Activated T-helper 1 cell treated with Interleukin-2 at 50 U/mL for 16 hours (primary cell): Measurements from ENCODE around the gene ATRNL1.
"Not testable (repeated sequence)": the region's sequence is repeated elsewhere in the genome, so short reads cannot be mapped to it uniquely, and the experiment has no call there.

Experiments used
- DNase-seq: peaks from one replicate; pipeline ENCODE4 v3.0.0-alpha.2; 2020; ENCODE audit warnings: low read depth

ATRNL1 gene

GRCh38 chr10:115761166-115761565 lies 668.0 kb downstream of the ATRNL1 start:
- no peak for DNase-seq

DNA sequence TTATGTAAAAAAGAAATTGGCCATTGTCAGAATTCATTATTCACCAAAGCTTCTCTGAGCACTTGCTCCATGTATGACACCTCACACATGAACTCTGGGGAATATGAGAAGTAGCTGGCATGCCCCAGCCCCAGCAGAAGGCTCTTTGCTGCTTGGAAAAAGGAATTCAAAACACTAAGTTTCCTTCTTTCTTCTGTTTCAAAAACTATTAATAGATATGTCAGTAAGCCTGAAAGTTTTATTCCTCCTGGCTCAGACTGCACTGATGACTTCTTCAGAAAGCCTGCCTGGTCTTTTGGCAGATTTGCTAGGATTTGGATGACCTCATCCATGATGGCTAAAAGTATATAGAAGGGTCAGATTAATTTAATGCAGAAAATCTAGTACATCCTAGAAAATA lies 668.9 kb downstream of the ATRNL1 start:
- no peak for DNase-seq

DNA sequence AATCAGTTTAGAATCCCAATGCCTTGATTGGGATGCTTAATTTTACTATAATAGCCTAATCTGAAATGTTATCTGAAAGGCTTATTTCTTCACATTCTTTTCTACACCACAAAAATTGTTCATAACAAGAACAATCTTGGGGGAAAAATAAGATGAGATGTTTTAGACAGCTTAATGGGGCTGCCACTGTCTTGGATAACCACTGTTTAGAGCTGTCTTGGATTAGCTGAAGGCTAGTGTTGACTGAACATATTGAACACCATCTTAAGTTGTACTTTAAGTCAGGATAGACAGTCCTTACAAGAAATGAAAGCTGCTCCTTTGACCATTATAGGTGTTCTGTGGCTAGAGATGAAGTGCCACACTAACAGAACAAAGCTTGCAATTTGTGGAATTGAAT lies 678.6 kb downstream of the ATRNL1 start:
- no peak for DNase-seq

GRCh38 chr10:115772606-115773005 lies 679.4 kb downstream of the ATRNL1 start:
- DNase-seq, result no peak

GRCh38 chr10:115773832-115774231 lies 680.7 kb downstream of the ATRNL1 start:
- no peak for DNase-seq

DNA sequence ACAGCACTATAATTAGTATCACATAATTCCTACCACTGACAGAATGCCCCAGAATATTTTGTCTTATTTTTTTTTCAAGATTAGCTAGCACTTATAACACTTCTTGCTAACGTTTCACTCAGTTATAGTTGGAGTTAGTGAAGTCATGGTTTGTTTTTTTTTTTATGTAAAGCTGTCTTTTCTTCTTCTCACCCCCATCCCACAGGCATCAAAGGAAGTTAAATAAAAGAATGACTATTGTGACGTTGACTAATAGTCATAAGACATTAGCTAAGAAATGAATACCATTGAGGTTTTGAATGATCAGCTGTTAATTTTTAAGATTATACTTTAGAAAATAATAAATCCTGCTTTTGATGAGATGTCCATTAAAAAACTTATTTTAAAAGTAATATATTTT lies 681.6 kb downstream of the ATRNL1 start:
- no peak for DNase-seq

DNA sequence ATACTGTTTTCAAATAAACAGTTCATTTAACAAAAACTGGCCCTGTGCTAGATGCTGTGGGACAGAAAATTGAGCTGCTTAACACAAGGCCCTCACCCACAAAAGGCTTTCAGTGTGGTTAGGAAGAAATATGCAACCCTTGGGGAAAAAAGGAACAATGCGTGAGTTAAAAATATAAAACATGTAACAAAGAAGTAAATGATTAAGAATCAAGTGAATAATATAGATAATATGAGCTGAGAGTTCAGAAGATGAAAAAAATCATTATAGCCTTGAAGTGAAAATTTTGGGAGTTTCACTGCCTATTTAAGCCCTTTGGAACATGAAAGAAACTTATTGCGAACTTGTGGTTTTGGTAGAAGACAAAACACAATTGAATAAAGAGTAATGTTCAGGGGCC lies 684.5 kb downstream of the ATRNL1 start:
- DNase-seq, result no peak

GRCh38 chr10:115790220-115790619 lies 697.1 kb downstream of the ATRNL1 start:
- no peak for DNase-seq

GRCh38 chr10:115795964-115796363 lies 702.8 kb downstream of the ATRNL1 start:
- DNase-seq, result no peak

GRCh38 chr10:115801457-115801856 lies 708.3 kb downstream of the ATRNL1 start:
- DNase-seq, result no peak

GRCh38 chr10:115801992-115802391 lies 708.8 kb downstream of the ATRNL1 start:
- DNase-seq, result no peak

GRCh38 chr10:115802911-115803310 lies 709.7 kb downstream of the ATRNL1 start:
- DNase-seq, result no peak

DNA sequence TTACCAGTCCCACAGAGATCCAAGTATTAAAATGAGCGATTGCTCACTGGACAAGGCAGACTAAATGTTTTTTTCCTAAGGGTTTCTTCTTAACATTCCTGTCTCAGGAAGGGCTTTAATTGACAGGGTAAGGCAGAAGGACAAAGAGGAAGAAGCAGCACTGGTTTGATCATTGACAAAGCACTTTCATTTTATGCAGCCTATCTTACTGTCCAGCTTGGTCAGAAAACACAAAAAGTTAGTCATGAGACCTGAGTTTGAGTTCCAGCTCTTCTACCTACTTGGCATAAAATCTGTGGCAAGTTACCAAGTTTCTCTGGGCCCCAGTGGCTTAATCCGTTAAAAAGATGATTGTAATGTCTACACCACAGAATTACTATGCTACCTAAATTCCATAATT lies 721.4 kb downstream of the ATRNL1 start:
- no peak for DNase-seq

DNA sequence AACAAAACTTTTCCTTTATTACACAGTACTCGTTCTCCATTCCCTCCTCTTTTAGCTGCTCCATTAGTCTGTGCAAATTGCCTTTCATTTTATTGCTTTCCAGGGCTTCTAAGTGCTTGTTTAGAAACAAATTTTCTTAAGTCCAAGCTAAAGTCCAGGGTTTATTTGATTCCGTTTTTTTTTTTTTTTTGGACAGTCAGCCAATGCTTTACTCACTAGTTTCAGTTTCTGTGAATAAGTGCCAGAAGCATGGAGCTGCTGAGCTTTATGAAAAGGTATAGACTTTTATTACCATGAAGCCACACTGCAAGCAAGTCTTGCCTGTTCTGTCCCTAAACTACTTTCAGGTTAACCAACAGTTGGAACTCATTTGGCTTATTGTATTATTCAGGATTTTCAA lies 724.8 kb downstream of the ATRNL1 start:
- no peak for DNase-seq

DNA sequence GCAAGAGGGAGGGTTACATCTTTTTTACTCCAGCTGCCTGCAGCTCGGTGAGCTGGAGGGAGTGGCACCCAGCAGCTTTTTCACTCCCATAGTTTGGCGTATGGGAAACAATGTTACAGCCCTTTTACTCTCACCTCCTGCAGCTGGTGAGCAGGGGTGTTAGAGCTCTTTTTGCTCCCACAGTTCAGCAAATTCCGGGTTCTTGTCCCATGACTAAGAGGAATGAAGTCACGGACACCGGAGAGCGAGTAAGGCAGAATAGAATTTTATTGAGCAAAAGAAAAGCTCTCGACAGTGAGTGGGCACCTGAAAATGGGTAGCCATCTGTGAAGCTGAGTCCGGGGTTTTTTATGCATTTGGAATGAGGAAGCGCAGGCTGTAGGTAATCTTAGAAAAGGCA lies 733.2 kb downstream of the ATRNL1 start:
- no peak for DNase-seq

DNA sequence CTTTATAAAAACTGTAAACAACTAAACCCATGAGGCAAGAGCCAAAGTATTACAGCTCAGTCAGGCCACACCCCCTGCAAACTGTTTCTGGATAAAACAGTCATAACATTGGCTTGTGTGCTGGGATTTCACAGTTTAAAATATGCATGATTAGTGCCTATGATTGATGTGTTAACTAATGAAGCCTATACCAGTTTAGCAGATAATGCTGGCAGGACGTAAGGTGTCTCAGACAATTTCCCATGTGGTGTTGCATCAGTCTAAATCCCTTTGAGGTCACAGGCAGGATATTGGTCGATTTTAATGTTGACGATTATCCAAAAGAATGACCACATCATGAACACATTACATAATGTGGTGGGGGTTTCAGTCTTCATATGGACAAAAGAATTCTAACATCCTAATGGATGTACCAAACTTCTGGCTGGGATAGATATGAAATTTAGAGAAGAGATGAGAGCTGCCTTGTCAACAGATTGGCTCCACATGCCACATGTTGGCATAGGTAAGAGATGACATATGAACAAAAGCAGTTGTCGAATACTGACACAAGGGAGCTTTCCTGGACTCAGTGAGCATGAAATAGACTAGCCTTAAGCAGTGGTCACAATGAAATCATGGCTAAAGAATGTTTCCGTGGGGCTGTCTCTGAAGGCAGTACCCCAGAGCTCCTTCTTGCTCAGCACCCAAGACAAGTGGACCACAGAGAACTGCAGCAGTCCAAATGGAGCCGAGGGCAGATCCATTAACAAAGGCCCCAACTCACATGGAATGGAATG lies 734.3 kb downstream of the ATRNL1 start:
- DNase-seq, result no peak

DNA sequence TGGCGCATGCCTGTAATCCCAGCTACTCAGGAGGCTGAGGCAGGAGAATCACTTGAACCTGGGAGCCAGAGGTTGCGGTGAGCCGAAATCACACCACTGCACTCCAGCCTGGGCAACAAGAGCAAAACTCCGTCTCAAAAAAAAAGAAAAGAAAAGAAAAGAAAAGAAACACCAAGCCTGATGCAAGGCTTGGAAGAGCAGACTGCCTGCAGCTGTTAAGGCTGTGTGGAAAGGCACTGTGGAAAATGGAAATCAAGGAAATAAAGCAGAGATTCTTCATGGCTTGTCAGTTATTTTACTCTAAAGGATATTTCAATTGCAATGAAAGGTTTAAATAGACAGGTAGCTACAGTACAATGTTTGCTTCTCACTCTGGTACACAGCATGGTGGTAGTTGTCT lies 735.0 kb downstream of the ATRNL1 start:
- DNase-seq, result not testable (repeated sequence)

- no peak for DNase-seq
Measured at GRCh38 chr10:115829521-115830205, 736.5 kb downstream of the ATRNL1 start.

DNA sequence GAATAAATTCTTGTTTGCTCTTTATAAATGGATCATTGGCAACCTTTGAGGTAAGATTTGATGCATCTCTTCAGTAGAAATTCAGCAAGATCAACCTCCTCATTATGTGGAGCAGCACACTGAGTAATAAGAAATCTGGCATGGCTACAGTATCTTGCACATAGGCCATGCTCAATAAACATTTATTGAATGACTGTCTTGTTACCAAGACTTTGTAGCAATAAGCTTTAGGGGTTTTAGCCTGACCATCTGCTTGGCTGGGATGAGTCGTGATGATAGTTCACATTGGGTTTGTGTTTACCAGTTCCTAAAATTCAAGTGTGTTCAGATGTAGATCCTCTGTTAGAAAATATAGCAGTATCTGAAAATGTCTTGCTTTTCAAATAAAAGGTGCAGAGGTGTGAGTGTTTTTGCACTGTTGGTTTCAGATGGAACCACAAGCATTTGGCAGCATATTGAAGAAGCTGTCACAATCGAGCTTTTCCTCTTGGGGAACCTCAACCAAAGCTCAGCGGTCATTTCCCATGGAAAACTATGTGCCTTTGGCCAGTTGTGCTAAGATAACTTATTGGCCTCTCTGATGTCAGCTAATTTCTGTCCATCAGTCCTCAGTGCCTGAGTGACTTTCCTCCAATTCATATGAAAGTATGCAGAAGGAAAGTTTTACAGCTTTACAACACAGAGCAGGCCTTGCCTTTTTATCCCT lies 737.3 kb downstream of the ATRNL1 start:
- DNase-seq, result no peak

- no peak for DNase-seq
Measured at GRCh38 chr10:115831016-115831415, 737.9 kb downstream of the ATRNL1 start.

- DNase-seq, result no peak
Measured at GRCh38 chr10:115833119-115833518, 740.0 kb downstream of the ATRNL1 start.

DNA sequence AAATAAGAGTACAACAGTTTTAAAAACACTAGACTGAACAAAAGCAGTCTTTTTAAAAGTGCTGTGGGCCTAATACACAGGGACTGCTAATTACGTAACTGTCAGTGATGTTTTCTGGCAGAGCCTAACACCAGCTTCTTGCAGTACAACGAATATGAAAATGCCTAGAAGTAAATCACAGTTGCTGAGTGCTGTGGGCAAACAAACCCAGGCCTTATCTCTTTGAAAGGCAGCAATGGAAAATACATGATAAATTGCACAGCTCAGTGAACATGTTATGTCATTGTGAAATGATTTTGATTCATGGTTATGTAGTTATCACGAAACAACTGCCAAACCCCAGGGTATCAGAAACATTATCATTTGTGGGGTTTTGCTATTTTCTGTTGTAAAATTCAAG lies 751.4 kb downstream of the ATRNL1 start:
- DNase-seq, result no peak

GRCh38 chr10:115845921-115846320 lies 752.8 kb downstream of the ATRNL1 start:
- DNase-seq, result no peak
